IPS-18c (cell line): Measurements from ENCODE around the gene KCNK15.

ENCODE experiments used
- H3K4me3 ChIP-seq: 2 replicates; pipeline ENCODE4 v1.7.0; 2013; ENCODE audit warnings: low read depth, mild to moderate bottlenecking, low read length, moderate library complexity; ENCODE audit not compliant: insufficient read depth
- H3K9me3 ChIP-seq: one replicate; pipeline ENCODE4 v1.6.1; 2013; ENCODE audit warnings: mild to moderate bottlenecking, low read length, moderate library complexity; ENCODE audit not compliant: control insufficient read depth, insufficient read depth

Gene KCNK15

DNA sequence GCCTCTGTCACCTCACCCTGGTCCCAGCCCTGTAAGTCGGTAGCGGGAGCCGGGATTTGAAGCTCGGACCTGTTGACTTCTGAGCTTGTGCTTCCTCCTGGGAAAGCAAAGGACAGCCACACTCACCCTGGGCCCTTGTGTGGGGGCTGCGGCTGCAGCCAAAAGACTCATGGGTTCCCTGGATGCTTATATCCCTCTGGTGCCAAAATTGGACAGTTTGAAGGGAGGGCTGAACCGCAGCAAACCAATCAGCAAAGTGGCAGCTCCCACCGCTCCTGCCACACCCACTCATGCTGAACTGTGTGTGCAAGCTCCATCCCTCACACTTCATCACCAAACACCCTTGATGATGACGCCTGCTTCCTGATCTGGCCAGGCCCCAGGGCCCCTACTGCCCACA is 34.4 kb upstream of the KCNK15 start:
- no peak overlapping the region for H3K4me3 ChIP-seq

DNA sequence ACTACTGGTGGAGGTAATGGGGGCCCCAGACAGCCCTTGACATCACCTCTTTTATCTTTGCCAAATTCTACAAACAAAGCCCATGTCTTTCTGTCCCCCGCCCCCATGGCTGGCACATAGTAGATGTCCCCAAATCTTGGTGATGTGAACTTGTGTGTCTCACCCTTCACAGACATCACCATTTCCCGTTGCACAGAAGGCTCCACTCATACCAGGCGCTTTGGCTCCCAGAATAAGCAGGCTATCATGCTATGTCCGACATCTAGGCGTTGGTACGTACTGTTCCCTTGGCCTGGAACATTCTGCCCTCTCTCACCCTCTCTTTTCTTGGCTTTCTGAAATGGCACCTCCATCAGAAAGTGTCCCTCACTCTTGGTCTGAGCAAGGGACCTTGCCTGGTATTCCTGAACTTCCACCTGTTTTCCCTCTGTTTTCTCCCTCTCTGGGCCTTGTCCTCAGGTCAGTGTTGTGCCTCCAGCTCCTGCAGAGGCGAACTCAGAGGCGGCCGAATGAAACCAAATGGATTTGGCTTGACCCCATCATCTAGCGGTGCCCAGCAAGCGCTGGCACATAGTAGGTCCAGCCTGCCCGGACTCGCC is 31.5 kb upstream of the KCNK15 start:
- H3K9me3 ChIP-seq: no peaks in the 10 kb centered on the region
- no peak overlapping the region for H3K4me3 ChIP-seq

More for the DNA sequence above, 34.4 kb upstream of the KCNK15 start:
- H3K9me3 ChIP-seq: no peaks in the 10 kb centered on the region

DNA sequence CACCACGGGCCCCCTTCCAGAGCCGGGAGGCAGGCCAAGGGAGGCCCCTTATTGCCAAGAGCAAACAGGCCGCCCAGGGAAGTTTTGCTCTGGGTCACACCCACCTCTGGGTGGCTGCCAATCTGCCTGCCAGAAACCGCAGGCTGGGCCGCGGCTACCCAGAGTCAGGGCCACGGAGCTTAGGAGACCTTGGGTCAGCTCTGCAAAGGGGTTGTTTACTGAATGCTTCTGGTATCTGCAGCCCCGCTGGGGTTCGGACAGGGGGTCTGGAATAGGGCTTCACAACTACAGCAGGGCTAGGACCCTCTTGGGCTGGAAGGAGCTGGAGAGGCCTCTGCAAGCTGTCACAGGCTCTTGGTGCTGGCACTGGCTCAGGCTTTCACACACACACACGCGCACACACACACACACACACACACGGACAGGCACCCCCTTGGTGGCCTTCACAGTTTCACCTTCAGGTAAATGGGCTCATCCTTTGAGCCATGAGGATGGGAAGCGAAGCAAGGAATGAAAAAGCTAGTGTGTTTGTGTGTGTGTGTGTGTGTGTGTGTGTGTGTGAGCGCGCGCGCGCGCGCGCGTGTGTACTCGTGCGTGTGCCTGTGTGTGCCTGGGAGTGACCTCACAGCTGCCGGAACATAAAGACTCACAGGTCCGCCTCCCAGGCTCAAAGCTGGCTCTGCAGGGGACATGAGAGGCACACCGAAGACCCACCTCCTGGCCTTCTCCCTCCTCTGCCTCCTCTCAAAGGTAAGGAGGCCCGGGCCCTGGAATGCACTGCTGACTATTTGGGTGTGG is 30.8 kb upstream of the KCNK15 start, which contains the start of gene CCN5:
CCN5 (plus strand) TSS at position 669 of the 798 bp plus-strand sequence; CDS start at position 691, 22 bp downstream.
- no peak within 1 kb of the TSS for H3K4me3 ChIP-seq
- H3K9me3 ChIP-seq: no peaks in the 10 kb centered on the region

DNA sequence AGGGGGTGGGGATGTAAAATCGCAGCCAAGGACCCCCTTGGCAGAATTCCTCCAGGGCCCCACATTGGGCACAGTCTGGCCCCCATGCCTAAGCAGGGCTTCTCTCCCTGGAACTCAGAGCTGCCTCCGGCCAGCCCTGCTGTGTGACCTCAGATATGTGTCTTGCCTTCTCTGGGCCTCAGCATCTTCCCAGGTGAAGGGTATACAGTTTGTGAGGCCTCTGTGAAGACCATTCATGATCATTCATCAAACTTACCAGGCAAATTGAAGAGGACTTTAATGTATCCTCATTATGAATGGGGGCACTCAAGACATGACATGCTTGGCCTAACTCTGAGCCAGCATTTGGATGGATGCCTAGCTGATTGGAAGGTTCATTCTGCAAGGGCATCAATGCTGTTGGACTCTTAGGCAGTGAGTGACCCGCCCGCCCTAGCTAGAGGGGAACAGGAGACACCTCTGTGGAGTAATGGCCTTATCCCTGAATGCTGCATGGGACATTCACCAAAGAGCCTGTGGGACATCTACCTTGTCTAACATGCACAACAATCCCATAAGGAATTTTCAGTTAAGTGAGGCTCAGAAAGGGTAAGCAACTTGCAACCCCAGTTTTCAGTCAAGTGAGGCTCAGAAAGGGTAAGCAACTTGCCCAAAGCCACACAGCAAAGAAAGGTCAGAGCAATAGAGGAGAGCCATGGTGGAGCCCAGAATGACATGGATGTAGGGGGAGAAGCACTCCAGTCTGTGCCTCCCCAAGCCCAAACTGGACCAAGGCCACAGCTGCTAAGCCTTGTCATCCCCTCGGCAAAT is 30.0 kb upstream of the KCNK15 start:
- Histone ChIP-seq H3K9me3 (no peaks in the 10 kb centered on the region), H3K4me3 (no peak overlapping the region)

DNA sequence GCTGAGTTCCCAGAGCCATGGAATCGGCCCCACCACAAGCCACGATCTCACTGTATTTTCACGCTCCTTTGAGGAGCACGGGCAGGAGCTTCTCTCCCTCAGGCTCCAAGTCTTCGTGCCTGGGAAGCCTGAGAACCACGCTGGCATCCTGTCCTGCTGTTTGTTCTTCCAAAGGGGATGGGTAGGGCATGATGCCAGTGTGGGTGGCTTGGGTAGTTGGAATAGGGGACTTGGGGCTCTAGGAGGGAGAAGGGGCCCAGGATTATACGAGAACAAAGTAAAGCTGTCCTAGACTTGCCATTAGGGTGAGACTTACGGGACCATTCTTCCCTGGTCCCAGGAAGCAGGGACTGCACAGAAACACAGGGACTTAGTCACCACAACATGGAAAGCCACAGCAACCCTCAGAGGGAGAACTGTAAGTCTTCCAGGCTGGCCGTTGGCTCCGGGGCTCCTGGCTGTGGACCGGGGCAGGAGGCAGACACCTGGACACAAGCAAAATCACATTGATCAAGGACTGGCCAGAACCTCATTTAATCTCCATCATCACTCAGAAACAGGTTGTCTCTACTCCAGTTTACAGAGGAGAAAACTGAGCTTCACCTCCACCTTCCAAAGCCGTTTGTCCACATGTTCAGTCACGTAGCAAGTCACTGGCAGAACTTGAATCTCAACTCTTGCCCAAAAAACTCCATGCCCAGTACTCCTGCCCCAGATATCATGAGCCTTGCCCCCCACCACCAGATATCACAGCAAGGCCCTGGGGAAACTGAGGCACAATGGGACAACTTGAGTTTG is 29.2 kb upstream of the KCNK15 start:
- Histone ChIP-seq H3K4me3 (no peak overlapping the region), H3K9me3 (no peaks in the 10 kb centered on the region)

DNA sequence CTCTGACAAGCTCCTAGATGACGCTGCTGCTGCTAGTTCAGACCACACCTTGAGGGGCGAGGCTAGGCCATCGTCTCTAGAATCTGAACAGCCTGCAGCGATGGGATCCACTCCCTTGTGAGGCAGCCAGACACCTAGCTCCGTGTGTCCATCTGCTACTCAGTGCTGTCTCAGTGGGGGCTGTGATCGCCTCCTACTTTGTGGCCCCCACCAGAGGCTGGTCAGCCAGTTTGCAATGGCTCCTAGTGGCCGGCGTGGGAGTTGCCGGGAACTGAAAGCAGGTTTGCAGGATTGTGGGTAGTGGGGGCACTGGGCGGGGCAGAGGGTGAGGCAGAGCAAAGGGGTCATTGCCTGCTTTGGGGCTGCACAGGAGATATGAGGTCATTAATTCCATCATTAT is 27.7 kb upstream of the KCNK15 start:
- no peak overlapping the region for H3K4me3 ChIP-seq
- no peaks in the 10 kb centered on the region for H3K9me3 ChIP-seq

DNA sequence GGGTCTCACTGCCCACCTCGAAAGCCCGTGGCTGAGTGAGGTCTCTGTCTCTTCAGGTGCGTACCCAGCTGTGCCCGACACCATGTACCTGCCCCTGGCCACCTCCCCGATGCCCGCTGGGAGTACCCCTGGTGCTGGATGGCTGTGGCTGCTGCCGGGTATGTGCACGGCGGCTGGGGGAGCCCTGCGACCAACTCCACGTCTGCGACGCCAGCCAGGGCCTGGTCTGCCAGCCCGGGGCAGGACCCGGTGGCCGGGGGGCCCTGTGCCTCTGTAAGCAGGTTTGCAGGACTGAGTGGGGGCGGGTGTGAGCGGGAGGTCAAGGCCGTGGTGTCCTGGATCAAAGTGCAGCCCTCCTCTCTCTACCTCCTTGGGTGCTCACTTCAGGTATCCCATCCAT is 25.8 kb upstream of the KCNK15 start:
- Histone ChIP-seq H3K4me3 (no peak overlapping the region), H3K9me3 (no peaks in the 10 kb centered on the region)

DNA sequence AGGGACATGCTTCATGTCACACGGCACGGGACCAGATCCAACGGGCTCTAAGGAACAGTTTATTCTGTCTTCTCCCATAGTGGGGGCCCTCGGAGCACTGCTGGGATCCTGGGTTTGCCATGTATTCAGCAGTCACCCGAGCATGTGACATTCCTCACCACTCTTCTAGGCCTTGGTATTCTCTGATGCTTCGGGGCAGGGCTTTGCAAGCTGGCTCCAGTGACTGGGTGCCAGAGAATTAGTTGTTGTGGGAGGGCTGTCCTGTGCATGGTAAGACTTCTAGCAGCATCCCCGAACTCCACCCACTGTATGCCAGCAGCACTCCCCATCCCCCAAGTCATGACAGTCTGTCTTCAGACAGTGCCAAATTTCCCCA is 25.1 kb upstream of the KCNK15 start:
- H3K4me3 ChIP-seq: no peak overlapping the region
- no peaks in the 10 kb centered on the region for H3K9me3 ChIP-seq

DNA sequence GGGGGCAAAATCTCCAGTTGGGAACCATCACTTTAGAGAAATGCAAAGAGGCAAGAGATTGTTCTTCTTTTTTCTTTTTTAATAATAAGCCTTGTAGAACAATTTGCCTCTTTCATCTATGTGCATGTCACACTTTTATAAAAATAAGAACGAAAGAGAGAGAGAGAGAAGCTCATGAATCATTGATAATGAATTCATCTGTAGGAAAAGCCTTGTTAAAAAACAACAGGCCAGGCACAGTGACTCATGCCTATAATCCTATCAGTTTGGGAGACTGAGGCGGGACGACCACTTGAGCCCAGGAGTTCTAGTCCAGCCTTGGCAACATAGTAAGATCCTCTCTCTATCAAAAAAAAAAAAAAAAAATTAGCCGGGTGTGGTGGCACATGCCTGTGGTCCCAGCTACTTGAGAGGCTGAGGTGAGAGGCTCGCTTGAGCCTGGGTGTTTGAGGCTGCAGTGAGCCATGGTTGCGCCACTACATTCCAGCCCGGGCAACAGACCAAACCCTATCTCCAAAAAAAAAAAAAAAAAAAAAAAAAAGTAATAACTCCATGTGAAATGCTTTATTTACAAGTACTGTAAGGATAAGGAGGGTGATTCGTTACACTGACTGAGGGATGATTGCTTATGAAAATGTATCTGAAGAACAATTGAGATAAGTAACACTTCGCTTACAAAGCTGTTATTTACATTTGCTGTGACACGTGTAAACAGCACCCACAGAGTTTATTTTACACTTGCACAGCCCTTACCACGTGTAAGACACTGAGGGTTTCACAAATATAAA is 24.5 kb upstream of the KCNK15 start:
- Histone ChIP-seq H3K4me3 (no peak overlapping the region), H3K9me3 (no peaks in the 10 kb centered on the region)

DNA sequence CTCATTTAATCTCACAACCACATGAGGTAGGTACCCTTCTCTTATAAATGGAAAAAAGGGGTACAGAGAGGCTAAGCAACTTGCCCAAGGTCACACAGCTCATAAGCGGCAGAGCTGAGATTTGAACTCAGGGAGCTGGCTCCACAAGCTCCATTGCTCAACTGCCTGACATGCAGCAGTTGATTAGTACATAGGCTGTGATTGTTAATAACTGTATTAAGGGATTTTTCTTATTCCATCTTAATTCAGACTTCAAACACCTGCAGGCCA is 23.9 kb upstream of the KCNK15 start:
- no peak overlapping the region for H3K4me3 ChIP-seq
- H3K9me3 ChIP-seq: no peaks in the 10 kb centered on the region

DNA sequence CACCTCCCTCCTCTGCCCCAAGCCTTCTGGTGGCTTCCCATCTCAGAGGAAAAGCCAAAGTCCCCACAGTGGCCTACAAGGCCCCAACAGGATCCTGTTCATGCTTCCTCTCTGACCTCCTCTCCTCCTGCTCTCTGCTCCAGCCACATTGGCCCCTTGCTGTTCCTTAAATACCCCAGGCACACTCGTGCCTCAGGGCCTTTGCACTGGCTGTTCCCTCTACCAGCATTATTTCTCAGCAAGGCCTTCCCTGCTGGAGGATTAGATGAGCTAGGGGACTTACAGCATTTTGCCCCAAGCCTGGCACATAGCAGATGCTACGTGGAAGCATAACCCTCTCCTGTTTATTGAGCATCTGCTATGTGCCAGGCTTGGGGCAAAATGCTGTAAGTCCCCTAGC is 22.7 kb upstream of the KCNK15 start:
- Histone ChIP-seq H3K4me3 (no peak overlapping the region), H3K9me3 (no peaks in the 10 kb centered on the region)

DNA sequence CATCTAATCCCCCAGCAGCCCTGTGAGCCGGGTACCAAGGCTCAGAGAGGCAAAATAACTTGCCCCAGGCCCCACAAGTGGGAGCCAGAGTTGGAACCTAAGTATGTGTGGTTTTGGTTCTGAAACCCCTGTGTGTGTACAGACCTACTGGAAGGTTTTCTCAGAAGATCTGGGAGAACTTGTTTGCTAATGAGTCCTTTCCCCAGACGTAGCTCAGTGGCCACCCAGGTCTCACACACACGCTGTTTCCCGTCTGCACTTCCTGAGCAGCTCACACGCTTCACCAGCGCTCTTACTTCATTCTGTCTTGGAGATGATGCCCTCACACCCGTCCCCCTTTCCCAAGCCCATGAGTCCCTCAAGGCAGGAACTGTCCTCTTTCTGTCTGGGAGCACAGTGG is 22.3 kb upstream of the KCNK15 start:
- no peak overlapping the region for H3K4me3 ChIP-seq
- no peaks in the 10 kb centered on the region for H3K9me3 ChIP-seq

DNA sequence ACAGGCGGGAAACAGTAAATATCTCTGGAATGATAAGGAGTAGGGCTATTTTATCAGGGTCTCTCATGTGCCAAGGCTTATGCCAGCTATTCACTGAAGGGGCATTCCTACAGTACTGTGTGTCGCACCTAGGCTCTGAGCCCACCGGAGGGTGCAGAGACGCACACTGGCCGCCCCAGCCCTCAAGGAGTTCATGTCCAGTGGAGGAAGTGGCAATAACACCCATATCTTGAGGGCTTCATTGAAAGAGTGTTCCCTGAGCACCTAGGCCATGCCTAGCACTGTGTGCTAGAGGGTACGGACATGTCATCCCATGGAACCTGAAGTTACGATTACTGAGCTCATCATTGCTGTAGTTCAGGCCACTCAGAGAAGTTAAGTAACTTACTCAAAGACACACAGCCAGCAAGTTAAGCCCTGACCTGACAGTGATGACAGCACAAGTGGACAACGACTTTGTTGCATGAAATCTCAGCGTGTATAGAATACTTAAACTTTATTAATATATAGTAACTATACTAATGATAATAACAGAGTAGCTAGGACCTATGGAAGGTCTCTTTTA is 21.8 kb upstream of the KCNK15 start:
- no peak overlapping the region for H3K4me3 ChIP-seq
- H3K9me3 ChIP-seq: no peaks in the 10 kb centered on the region

DNA sequence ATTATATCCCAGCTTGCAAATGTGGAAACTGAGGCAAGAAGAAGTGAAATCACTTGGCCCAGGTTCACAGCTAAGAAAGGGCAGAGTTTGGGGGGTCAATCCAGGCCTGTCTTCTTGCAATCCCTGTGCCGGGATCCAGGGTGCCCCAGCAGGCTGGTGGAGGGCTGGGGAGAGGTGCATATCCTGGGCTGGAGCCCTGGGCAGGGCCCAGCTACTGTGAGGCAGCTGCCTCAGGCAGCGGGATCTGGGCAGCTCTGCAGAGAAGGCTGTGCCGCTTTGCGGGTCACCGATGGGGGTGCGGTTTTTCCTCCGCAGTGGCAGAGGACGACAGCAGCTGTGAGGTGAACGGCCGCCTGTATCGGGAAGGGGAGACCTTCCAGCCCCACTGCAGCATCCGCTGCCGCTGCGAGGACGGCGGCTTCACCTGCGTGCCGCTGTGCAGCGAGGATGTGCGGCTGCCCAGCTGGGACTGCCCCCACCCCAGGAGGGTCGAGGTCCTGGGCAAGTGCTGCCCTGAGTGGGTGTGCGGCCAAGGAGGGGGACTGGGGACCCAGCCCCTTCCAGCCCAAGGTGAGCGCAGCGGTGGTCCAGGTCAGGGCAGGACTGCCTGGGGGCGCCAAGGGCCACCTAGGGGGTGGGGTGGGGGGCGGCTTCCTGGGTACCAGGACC is 21.1 kb upstream of the KCNK15 start:
- H3K4me3 ChIP-seq: no peak overlapping the region
- H3K9me3 ChIP-seq: no peaks in the 10 kb centered on the region

DNA sequence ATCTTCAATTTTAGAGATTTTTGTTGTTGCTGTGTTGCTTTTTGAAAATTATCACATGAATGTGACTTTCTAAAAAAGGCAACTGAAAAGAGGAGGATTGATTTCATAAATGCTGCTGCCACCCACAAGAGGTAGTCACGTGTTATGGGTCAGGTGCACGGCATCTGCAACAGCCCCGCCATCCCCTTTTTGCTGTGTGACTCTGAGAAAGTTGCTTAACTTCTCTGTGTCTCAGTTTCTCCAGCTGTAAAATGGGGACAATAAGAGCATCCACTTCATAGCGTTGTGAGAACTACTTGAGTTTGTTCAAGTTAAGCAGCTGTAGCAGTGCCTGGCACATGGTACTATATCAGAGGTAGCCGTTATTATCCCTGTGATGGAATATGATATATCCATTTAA is 19.8 kb upstream of the KCNK15 start:
- no peak overlapping the region for H3K4me3 ChIP-seq
- H3K9me3 ChIP-seq: no peaks in the 10 kb centered on the region

DNA sequence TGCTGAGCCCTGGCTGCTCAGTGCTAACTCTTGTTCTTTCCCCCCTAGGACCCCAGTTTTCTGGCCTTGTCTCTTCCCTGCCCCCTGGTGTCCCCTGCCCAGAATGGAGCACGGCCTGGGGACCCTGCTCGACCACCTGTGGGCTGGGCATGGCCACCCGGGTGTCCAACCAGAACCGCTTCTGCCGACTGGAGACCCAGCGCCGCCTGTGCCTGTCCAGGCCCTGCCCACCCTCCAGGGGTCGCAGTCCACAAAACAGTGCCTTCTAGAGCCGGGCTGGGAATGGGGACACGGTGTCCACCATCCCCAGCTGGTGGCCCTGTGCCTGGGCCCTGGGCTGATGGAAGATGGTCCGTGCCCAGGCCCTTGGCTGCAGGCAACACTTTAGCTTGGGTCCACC is 18.6 kb upstream of the KCNK15 start:
- H3K4me3 ChIP-seq: no peak overlapping the region
- no peaks in the 10 kb centered on the region for H3K9me3 ChIP-seq
